ENCODE data around the gene TRAM2. TPM values are rescaled to one million over a fixed set of nuclear protein-coding genes. Genes with fewer than 3 reads are reported as not detected.

TRAM2 gene
- total RNA-seq, 1 experiment from 2014 or later = 21.3 TPM

DNA sequence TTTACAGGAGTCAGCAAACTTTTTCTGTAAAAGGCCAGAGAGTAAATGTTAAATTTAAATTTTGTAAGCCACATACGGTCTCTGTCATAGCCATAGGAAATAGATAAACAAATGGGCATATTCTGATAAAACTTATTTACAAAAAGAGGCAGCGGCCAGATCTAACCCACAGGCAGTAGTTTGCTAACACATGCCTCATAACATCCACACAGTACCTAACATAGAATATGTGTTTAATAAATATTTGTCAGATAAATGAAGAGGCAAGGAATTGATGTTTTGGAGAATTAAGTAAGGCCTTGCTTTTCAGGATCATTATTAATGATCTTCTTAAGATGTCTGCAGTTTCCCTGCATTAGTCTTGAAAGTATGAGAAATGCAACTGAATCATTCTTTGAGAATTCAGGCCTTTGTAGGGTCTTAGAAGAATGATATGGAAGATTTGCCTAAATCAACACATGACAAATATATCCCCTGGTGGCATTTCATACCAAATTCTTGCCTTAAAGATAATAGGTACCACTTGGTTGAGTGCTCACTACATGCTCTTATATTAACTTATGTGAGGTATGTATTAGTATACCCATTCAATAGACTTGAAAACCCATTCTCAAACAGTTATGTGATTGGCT lies 39.3 kb upstream of the TRAM2 start:
- TF ChIP-seq JUND (IDR thresholded peaks at IDR 0.05) = no peak
- TF ChIP-seq ZNF274 (IDR thresholded peaks at IDR 0.05; ENCODE audit: low read depth, low read length) = no peak
- no peak for TF ChIP-seq FOSL1 (IDR thresholded peaks at IDR 0.05; ENCODE audit: low read depth)
- no peak for TF ChIP-seq ZFX (IDR thresholded peaks at IDR 0.05)
- TF ChIP-seq ELF1 (IDR thresholded peaks at IDR 0.05; ENCODE audit: borderline replicate concordance, low read depth) = no peak
- TF ChIP-seq POLR2A (IDR thresholded peaks at IDR 0.05; ENCODE audit: borderline replicate concordance, extremely low read depth, insufficient read depth, insufficient read length) = no peak
- no peak for TF ChIP-seq EGR1 (IDR thresholded peaks at IDR 0.05; ENCODE audit: low read depth)
- TF ChIP-seq, protein P1, sequence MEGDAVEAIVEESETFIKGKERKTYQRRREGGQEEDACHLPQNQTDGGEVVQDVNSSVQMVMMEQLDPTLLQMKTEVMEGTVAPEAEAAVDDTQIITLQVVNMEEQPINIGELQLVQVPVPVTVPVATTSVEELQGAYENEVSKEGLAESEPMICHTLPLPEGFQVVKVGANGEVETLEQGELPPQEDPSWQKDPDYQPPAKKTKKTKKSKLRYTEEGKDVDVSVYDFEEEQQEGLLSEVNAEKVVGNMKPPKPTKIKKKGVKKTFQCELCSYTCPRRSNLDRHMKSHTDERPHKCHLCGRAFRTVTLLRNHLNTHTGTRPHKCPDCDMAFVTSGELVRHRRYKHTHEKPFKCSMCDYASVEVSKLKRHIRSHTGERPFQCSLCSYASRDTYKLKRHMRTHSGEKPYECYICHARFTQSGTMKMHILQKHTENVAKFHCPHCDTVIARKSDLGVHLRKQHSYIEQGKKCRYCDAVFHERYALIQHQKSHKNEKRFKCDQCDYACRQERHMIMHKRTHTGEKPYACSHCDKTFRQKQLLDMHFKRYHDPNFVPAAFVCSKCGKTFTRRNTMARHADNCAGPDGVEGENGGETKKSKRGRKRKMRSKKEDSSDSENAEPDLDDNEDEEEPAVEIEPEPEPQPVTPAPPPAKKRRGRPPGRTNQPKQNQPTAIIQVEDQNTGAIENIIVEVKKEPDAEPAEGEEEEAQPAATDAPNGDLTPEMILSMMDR (IDR thresholded peaks at IDR 0.05 in 2 of 3, conservative IDR thresholded peaks at IDR 0.05 in 1 of 3; ENCODE audit: borderline replicate concordance in 1 of 3, insufficient read depth in 1 of 3, low read depth in 2 of 3, low read length in 2 of 3) = no peak
- no peaks in the 10 kb centered on the region for H3K9me3 ChIP-seq (ENCODE audit: control insufficient read depth in 1 of 2, insufficient read depth in 1 of 2, low read depth in 1 of 2, low read length in 2 of 2)
- H3K4me1 ChIP-seq (ENCODE audit: control insufficient read depth in 1 of 2, insufficient read depth in 2 of 2, low read length in 2 of 2) = peaks cover 1 to 8% of the 10 kb centered on the region in 2 experiments; a peak in 2 of 4 replicates
- H3K4me3 ChIP-seq (replicated peaks in 1 of 2; ENCODE audit: low read depth in 1 of 2, low read length in 2 of 2) = no peak overlapping the region
- BruUV-seq (replicated peaks) = no TSS peak
- ChIA-PET POLR2A (no interaction called here), RAD21 (ENCODE audit: low non-redundant PET in 1 of 2, low total read pairs in 2 of 2, uncharacterized antibody in 2 of 2, unreplicated experiment in 2 of 2) (no interaction called here), CTCF (interaction anchor here (0.9 kb wide), 1 partner anchor 1103 kb away, joined by 3 read pairs; no protein-coding TSS in a partner anchor)
- H3K4me2 ChIP-seq (ENCODE audit: low read length) = no peak overlapping the region
- H3K27me3 ChIP-seq (ENCODE audit: insufficient read depth, low read length) = no peaks in the 10 kb centered on the region
- H3K79me2 ChIP-seq (ENCODE audit: insufficient read depth, low read length) = no peaks in the 10 kb centered on the region
- intact Hi-C loops (cut with micrococcal nuclease) = no loop called here
- no peaks in the 10 kb centered on the region for H3K9me2 ChIP-seq (ENCODE audit: insufficient read depth)
- no peak overlapping the region for H2AFZ ChIP-seq (ENCODE audit: low read depth, low read length, poor library complexity, severe bottlenecking)
- no peak overlapping the region for H3K9ac ChIP-seq (ENCODE audit: low read length)
- no peak for ATAC-seq
- no peak overlapping the region for H3K27ac ChIP-seq (ENCODE audit: low read depth, low read length)
- H4K20me1 ChIP-seq (ENCODE audit: insufficient read depth) = no peaks in the 10 kb centered on the region
- no peak for DNase-seq (ENCODE audit: low read depth, low spot score)
- no peaks in the 10 kb centered on the region for H3K36me3 ChIP-seq (ENCODE audit: control insufficient read depth in 1 of 2, insufficient read depth in 2 of 2, low read length in 2 of 2)
